ENCODE results near the gene ANKRD63.

DNA sequence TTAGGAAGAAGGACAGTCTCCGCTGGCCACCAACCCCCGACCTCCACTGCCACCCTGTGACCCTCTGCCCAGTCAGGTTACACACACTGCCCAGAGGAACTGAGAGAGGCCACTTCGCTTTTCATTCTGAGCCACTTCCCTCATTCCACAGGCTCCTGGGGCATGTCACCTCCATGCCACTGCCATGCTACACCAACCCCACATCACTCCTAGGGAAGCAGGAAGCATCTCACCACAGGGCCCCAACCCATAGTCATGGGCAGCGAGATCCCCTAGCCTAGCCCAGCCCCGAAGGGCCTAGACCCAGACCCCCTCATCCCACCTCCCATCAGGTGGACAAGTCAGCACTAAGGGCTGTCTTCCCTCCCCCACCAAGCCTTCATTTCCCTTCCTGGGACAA is 23.5 kb upstream of the ANKRD63 start:
- TF ChIP-seq ZNF274 (IDR thresholded peaks at IDR 0.05; ENCODE audit: low read depth, low read length) (no peak), YY1 (IDR thresholded peaks at IDR 0.05; ENCODE audit: insufficient read depth, insufficient read length) (no peak), SUZ12 (IDR thresholded peaks at IDR 0.05; ENCODE audit: extremely low read depth, insufficient read depth, insufficient read length) (no peak)

Data from NT2/D1 (cell line).